HG02840 (cell line): ENCODE results near the gene MON2.
"Not testable (repeated sequence)": the region's sequence is repeated elsewhere in the genome, so short reads cannot be mapped to it uniquely, and the experiment has no call there.

Experiments used
- ATAC-seq: cut with Tn5 transposase; IDR thresholded peaks from one replicate; pipeline ENCODE4 v1.9.1; 2021; ENCODE audit warnings: mild to moderate bottlenecking, moderate library complexity, moderate number of reproducible peaks; ENCODE audit not compliant: unreplicated experiment, low FRiP score

MON2 gene

GRCh38 chr12:62468935-62469334 is 2.3 kb downstream of the MON2 start:
- ATAC-seq, result no peak

- ATAC-seq, result no peak
These were observed 3.1 kb downstream of the MON2 start for GRCh38 chr12:62469704-62470103.

- ATAC-seq, result no peak
These were observed 5.1 kb downstream of the MON2 start for GRCh38 chr12:62471734-62472133.

GRCh38 chr12:62472472-62472871 is 5.8 kb downstream of the MON2 start:
- ATAC-seq, result no peak

GRCh38 chr12:62481843-62482540 is 15.4 kb downstream of the MON2 start:
- no peak for ATAC-seq

- ATAC-seq, result no peak
These were observed 16.1 kb downstream of the MON2 start for GRCh38 chr12:62482769-62483168.

GRCh38 chr12:62484233-62484632 is 17.6 kb downstream of the MON2 start:
- ATAC-seq, result no peak

- ATAC-seq, result no peak
These were observed 39.2 kb downstream of the MON2 start for GRCh38 chr12:62505786-62506185.

- no peak for ATAC-seq
These were observed 46.3 kb downstream of the MON2 start for GRCh38 chr12:62512901-62513300.

GRCh38 chr12:62514080-62514479 is 47.5 kb downstream of the MON2 start:
- ATAC-seq, result not testable (repeated sequence)

- ATAC-seq, result no peak
These were observed 50.3 kb downstream of the MON2 start for GRCh38 chr12:62516927-62517326.

GRCh38 chr12:62517887-62518286 is 51.3 kb downstream of the MON2 start:
- no peak for ATAC-seq

GRCh38 chr12:62519043-62519442 is 52.4 kb downstream of the MON2 start:
- no peak for ATAC-seq

GRCh38 chr12:62520361-62520760 is 53.7 kb downstream of the MON2 start:
- ATAC-seq, result no peak

- ATAC-seq, result no peak
These were observed 56.4 kb downstream of the MON2 start for GRCh38 chr12:62522984-62523383.

- ATAC-seq, result no peak
These were observed 57.0 kb downstream of the MON2 start for GRCh38 chr12:62523619-62524018.

GRCh38 chr12:62525271-62525670 is 58.6 kb downstream of the MON2 start:
- ATAC-seq, result no peak

- no peak for ATAC-seq
These were observed 64.0 kb downstream of the MON2 start for GRCh38 chr12:62530596-62530995.

GRCh38 chr12:62532333-62532732 is 65.7 kb downstream of the MON2 start:
- ATAC-seq, result no peak

- no peak for ATAC-seq
These were observed 66.6 kb downstream of the MON2 start for GRCh38 chr12:62533087-62533754.

- ATAC-seq, result no peak
These were observed 67.1 kb downstream of the MON2 start for GRCh38 chr12:62533755-62534107.

GRCh38 chr12:62536546-62536945 is 69.9 kb downstream of the MON2 start:
- ATAC-seq, result no peak
